ENCODE data around the gene TLX2. TPM values are rescaled to one million over a fixed set of nuclear protein-coding genes. Genes with fewer than 3 reads are reported as not detected.
A peak's percentile ranks its signal among the peaks of the same experiment; 100 is the strongest.

Gene TLX2
- total and polyA plus RNA-seq, 2 experiments from 2014 or later: not detected

DNA sequence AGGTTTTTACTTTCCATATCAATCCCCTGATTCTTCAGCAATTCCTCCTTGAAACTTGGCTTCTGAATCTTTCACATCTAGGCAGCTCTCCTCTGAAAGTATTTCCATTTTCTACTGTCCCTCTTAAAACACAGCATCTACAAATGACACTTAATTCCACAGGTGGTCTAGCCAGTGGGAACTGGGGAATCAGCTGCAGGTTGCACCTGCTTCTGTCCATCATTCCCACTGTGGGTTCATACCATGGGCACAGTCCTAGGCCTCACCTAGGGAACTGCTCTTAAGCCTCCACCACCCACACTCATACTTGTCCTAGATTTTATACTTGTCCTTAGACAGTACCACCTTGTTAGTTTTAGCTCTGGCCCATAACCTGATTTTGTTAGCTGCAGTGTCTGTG, 37.3 kb downstream of the TLX2 start:
- Histone ChIP-seq H3K36me3 (ENCODE audit: low read depth) (no peaks in the 10 kb centered on the region), H3K9me3 (ENCODE audit: low read depth) (no peaks in the 10 kb centered on the region), H3K9me2 (ENCODE audit: insufficient read depth) (no peaks in the 10 kb centered on the region), H4K20me1 (ENCODE audit: insufficient read depth) (no peaks in the 10 kb centered on the region), H3K79me2 (ENCODE audit: insufficient read depth) (peaks cover 55% of the 10 kb centered on the region), H3K9ac (no peak overlapping the region), H2AFZ (no peak overlapping the region), H3K4me3 (no peak overlapping the region), H3K27ac (no peak overlapping the region), H3K27me3 (replicated peaks; ENCODE audit: insufficient read depth) (no peaks in the 10 kb centered on the region), H3F3A (ENCODE audit: insufficient read depth) (peaks cover 12% of the 10 kb centered on the region; the same call in 1 of the 2 replicates), H3K4me2 (ENCODE audit: unreplicated experiment) (no peak overlapping the region), H3K4me1 (ENCODE audit: insufficient read depth) (peaks cover 32% of the 10 kb centered on the region)
- no peak for TF ChIP-seq EZH2phosphoT487 (IDR thresholded peaks at IDR 0.05; ENCODE audit: insufficient read depth, low read depth)
- TF ChIP-seq EZH2 (IDR thresholded peaks at IDR 0.05; ENCODE audit: insufficient read depth, poor library complexity, severe bottlenecking): no peak
- no peak for DNase-seq
- in situ Hi-C loops (cut with MboI): no loop called here

DNA sequence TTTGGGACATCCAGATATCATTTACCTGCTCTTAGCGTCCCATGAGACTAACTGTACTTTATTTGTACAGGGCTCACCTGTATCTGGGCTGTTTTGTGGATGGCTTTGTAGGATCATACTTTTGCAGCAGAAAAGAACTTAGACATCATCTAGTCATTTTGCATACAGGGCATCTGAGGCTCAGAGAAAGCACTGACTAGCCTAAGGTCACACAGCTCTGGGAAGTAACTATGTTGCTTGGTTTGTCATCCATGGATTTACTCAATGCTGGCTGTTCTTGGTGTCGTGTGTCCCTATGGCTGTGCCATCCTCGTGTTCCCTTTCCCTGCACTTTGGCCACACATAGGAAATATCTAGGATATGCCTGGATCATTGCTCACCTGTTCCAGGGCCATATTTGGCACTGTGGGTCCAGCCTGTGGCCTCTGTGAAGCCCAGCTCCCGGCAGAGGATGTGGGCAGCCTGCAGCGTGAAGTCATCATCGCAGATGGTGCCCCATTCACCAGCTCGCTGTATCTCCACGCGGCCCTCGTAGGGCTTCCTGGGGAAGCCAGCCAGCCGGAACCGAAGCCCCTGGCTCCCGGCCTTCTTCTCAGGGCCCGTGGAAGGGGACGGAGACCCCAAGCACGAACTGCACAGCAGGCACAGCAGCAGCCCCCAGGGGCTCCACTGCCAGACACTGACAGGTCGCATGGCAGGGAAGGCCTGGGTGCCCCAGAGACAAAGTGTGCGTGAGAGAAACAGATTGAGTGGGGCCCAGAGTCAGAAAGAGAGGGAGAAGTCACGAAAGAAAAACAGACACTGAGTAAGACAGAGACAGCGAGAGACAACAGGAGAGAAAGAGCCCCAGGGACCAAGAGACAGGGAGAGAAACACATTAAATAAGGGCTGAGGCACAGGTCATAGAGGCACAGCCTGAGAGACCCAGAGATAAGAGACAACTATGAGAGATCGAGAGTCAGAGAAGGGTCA, 38.0 kb downstream of the TLX2 start:
- H2AFZ ChIP-seq: peak overlapping the region; percentile 93; the same call in 1 of the 2 replicates
- no peaks in the 10 kb centered on the region for H3K9me2 ChIP-seq (ENCODE audit: insufficient read depth)
- 89 to 94% methylated on average over 21 of the region's 21 CpGs for WGBS, 2 experiments (ENCODE audit: low coverage in 1 of 2, low lambda C conversion rate in 2 of 2, missing lambda C conversion rate in 2 of 2)
- peak overlapping the region; percentile 87 for H3K27ac ChIP-seq
- peaks cover 55% of the 10 kb centered on the region for H3K79me2 ChIP-seq (ENCODE audit: insufficient read depth)
- no peaks in the 10 kb centered on the region for H4K20me1 ChIP-seq (ENCODE audit: insufficient read depth)
- peaks cover 12% of the 10 kb centered on the region; the same call in 1 of the 2 replicates for H3F3A ChIP-seq (ENCODE audit: insufficient read depth)
- no peak for TF ChIP-seq EZH2 (IDR thresholded peaks at IDR 0.05; ENCODE audit: insufficient read depth, poor library complexity, severe bottlenecking)
- no peak for TF ChIP-seq EZH2phosphoT487 (IDR thresholded peaks at IDR 0.05; ENCODE audit: insufficient read depth, low read depth)
- peak overlapping the region; percentile 84 for H3K4me2 ChIP-seq (ENCODE audit: unreplicated experiment)
- H3K9me3 ChIP-seq (ENCODE audit: low read depth): no peaks in the 10 kb centered on the region
- peak overlapping the region; percentile 83 for H3K9ac ChIP-seq
- peak overlapping the region; percentile 97 for H3K4me3 ChIP-seq
- no peaks in the 10 kb centered on the region for H3K27me3 ChIP-seq (replicated peaks; ENCODE audit: insufficient read depth)
- peaks cover 32% of the 10 kb centered on the region for H3K4me1 ChIP-seq (ENCODE audit: insufficient read depth)
- no peaks in the 10 kb centered on the region for H3K36me3 ChIP-seq (ENCODE audit: low read depth)
- DNase-seq: peak; percentile 36
- in situ Hi-C loops (cut with MboI): no loop called here

DNA sequence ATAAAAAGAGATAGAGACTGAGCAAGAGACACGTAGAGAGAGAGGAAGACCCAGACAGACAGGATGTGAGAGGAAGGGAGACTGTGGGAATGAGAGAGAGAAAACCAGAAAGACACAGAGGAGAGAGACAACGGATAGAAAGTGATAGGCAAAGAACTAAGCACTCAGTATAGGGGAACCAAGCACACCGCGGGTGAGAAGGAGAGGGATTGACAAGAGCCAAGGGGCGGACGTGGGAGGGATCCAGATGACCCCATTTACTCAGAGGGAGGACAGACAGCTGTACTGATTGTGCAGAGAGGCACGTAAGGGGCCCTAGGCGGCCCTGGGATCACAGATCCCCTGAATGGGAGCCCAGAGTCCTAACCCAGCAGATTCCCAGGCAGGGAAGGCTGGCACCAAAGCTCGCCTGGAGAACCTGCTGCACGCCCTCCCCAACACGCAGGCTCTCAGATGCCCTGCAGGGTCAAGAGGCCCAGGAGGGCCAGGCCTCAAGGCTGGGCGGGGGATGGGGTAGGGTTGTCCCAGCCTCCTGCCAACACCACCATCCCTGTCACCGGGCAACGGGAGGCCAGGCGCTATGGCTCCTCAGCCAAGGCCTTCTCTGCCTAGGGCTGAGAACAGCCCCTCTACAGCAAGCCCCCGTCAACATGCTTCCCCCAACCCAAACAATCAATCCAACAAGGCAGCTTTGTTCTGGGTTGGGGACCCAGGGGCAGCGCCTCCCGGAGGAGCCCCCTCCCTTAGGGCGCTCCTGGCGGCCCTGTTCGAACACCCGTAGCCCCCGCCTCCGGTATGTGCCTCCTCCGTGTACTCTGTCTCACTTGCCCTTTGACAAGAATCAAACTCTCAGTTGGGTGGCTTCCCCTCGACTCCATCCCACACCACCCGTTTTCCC, 38.9 kb downstream of the TLX2 start:
- no peaks in the 10 kb centered on the region for H3K9me2 ChIP-seq (ENCODE audit: insufficient read depth)
- H3K4me1 ChIP-seq (ENCODE audit: insufficient read depth): peaks cover 32% of the 10 kb centered on the region
- peak overlapping the region; percentile 97 for H3K4me3 ChIP-seq
- H3K79me2 ChIP-seq (ENCODE audit: insufficient read depth): peaks cover 55% of the 10 kb centered on the region
- peak overlapping the region; percentile 93 for H2AFZ ChIP-seq
- TF ChIP-seq EZH2 (IDR thresholded peaks at IDR 0.05; ENCODE audit: insufficient read depth, poor library complexity, severe bottlenecking): no peak
- TF ChIP-seq EZH2phosphoT487 (IDR thresholded peaks at IDR 0.05; ENCODE audit: insufficient read depth, low read depth): no peak
- H3K27me3 ChIP-seq (replicated peaks; ENCODE audit: insufficient read depth): no peaks in the 10 kb centered on the region
- H3K9ac ChIP-seq: peak overlapping the region; percentile 83
- peak overlapping the region; percentile 84 for H3K4me2 ChIP-seq (ENCODE audit: unreplicated experiment)
- DNase-seq: peak; percentile 63
- in situ Hi-C loops (cut with MboI): no loop called here
- peaks cover 9% of the 10 kb centered on the region; the same call in 1 of the 2 replicates for H3F3A ChIP-seq (ENCODE audit: insufficient read depth)
- WGBS, 2 experiments (ENCODE audit: low coverage in 1 of 2, low lambda C conversion rate in 2 of 2, missing lambda C conversion rate in 2 of 2): 19 to 23% methylated on average over 26 to 27 of the region's 27 CpGs
- no peaks in the 10 kb centered on the region for H3K36me3 ChIP-seq (ENCODE audit: low read depth)
- no peaks in the 10 kb centered on the region for H3K9me3 ChIP-seq (ENCODE audit: low read depth)
- H3K27ac ChIP-seq: peak overlapping the region; percentile 87
- no peaks in the 10 kb centered on the region for H4K20me1 ChIP-seq (ENCODE audit: insufficient read depth)

Data from GM23248 (cell line).